ENCODE results near the gene FCHSD2.

Gene FCHSD2

GRCh38 chr11:72789493-72790131 lies 352.5 kb downstream of the FCHSD2 start:
- DNase-seq (ENCODE audit: extremely low spot score) = no peak
- no peak for TF ChIP-seq ARNT (IDR thresholded peaks at IDR 0.05)
- TF ChIP-seq L3MBTL2 (conservative IDR thresholded peaks at IDR 0.05) = no peak
- TF ChIP-seq NFRKB (IDR thresholded peaks at IDR 0.05) = no peak
- no peak for TF ChIP-seq LEF1 (IDR thresholded peaks at IDR 0.05; ENCODE audit: borderline replicate concordance)
- TF ChIP-seq PKNOX1 (IDR thresholded peaks at IDR 0.05) = no peak
- TF ChIP-seq FOXK2 (IDR thresholded peaks at IDR 0.05) = no peak
- TF ChIP-seq FOXM1 (IDR thresholded peaks at IDR 0.05; ENCODE audit: borderline replicate concordance) = no peak
- no peak for TF ChIP-seq ELF4 (IDR thresholded peaks at IDR 0.05)
- TF ChIP-seq HDGF (IDR thresholded peaks at IDR 0.05; ENCODE audit: borderline replicate concordance) = no peak
- no peak for TF ChIP-seq SUZ12 (IDR thresholded peaks at IDR 0.05)
- no peak for TF ChIP-seq ZNF384 (IDR thresholded peaks at IDR 0.05)
- no peak for TF ChIP-seq SP1 (IDR thresholded peaks at IDR 0.05)
- no peak for TF ChIP-seq CTBP1 (IDR thresholded peaks at IDR 0.05; ENCODE audit: borderline replicate concordance)
- TF ChIP-seq TARDBP (IDR thresholded peaks at IDR 0.05) = no peak
- CTCF ChIA-PET = interaction anchor here (0.6 to 2.1 kb wide), 2 partner anchors 24 to 401 kb away, joined by 3 to 4 read pairs; no protein-coding TSS in a partner anchor
- POLR2A ChIA-PET = no interaction called here

DNA sequence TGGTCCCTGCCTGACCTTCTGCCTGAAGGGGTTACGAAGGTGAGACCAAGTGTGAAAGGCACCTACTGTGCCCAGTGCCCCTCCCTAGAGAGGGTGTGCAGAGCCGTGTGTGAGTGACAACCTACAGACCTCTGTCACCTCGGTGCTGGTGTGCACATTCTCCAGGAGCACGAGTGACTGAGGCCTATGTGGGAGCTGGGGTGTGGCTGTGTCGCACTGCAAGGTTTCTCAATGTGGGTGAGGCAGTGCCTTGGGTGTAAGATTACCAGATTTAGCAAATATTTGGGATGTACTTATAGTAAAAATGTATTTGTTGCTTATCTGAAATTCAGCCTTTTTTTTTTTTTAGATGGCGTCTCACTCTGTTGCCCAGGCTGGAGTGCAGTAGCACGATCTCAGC lies 353.9 kb downstream of the FCHSD2 start:
- TF ChIP-seq LEF1 (IDR thresholded peaks at IDR 0.05; ENCODE audit: borderline replicate concordance) (no peak), TARDBP (IDR thresholded peaks at IDR 0.05) (no peak), PKNOX1 (IDR thresholded peaks at IDR 0.05) (no peak), SUZ12 (IDR thresholded peaks at IDR 0.05) (no peak), FOXM1 (IDR thresholded peaks at IDR 0.05; ENCODE audit: borderline replicate concordance) (no peak), HDGF (IDR thresholded peaks at IDR 0.05; ENCODE audit: borderline replicate concordance) (no peak), NFRKB (IDR thresholded peaks at IDR 0.05) (no peak), L3MBTL2 (conservative IDR thresholded peaks at IDR 0.05) (no peak), ZNF384 (IDR thresholded peaks at IDR 0.05) (no peak), ARNT (IDR thresholded peaks at IDR 0.05) (no peak), BHLHE40 (IDR thresholded peaks at IDR 0.05; ENCODE audit: borderline replicate concordance) (no peak), ELF4 (IDR thresholded peaks at IDR 0.05) (no peak), FOXK2 (IDR thresholded peaks at IDR 0.05) (no peak), CTBP1 (IDR thresholded peaks at IDR 0.05; ENCODE audit: borderline replicate concordance) (no peak), SP1 (IDR thresholded peaks at IDR 0.05) (no peak), FOXA1 (IDR thresholded peaks at IDR 0.05) (no peak)
- CTCF ChIA-PET = interaction anchor here (2.1 kb wide), 1 partner anchor 25 kb away, joined by 4 read pairs; no protein-coding TSS in a partner anchor
- DNase-seq (ENCODE audit: extremely low spot score) = no peak
- POLR2A ChIA-PET = no interaction called here

GRCh38 chr11:72787216-72788104 lies 354.7 kb downstream of the FCHSD2 start:
- no peak for TF ChIP-seq ELF4 (IDR thresholded peaks at IDR 0.05)
- TF ChIP-seq PKNOX1 (IDR thresholded peaks at IDR 0.05) = 0 out of 2 replicates have a peak, but pooled peaks have one; percentile 15
- ChIA-PET CTCF (interaction anchor here (0.8 to 1.4 kb wide), 2 partner anchors 34 to 62 kb away, joined by 3 to 5 read pairs; no protein-coding TSS in a partner anchor), POLR2A (interaction anchor here (1.0 kb wide), 1 partner anchor 28 kb away, joined by 4 read pairs; no protein-coding TSS in a partner anchor)
- peak; percentile 59 for DNase-seq (ENCODE audit: extremely low spot score)
